Measurements from ENCODE around the gene DNAJA3. TPM values are rescaled to one million over a fixed set of nuclear protein-coding genes. Genes with fewer than 3 reads are reported as not detected.

Gene DNAJA3
- total RNA-seq, 4 donors from 2014 or later, result 41.1 to 70.9 (median 48.7) TPM

GRCh38 chr16:4378161-4378666 lies 47.5 kb upstream of the DNAJA3 start:
- H3K27me3 ChIP-seq, result no peaks in the 10 kb centered on the region
- DNase-seq (ENCODE audit: low spot score in 2 of 2), result peak; percentile 91 to 92
- TF ChIP-seq POLR2A (IDR thresholded peaks at IDR 0.05) (no peak), POLR2AphosphoS5 (IDR thresholded peaks at IDR 0.05) (peak in 2 of 3 donors; percentile 60 to 85), EP300 (IDR thresholded peaks at IDR 0.05) (no peak)
- H3K27ac ChIP-seq, result peak overlapping the region; percentile 87
- H3K4me3 ChIP-seq, result peak overlapping the region; percentile 26
- H3K9me3 ChIP-seq, result no peaks in the 10 kb centered on the region
- 49% methylated on average over 12 of the region's 15 CpGs for WGBS
- H3K4me1 ChIP-seq, result peaks cover 86% of the 10 kb centered on the region
- H3K36me3 ChIP-seq, result peaks cover 27% of the 10 kb centered on the region

GRCh38 chr16:4378999-4379690 lies 46.5 kb upstream of the DNAJA3 start:
- no peaks in the 10 kb centered on the region for H3K9me3 ChIP-seq
- DNase-seq (ENCODE audit: low spot score in 2 of 2), result no peak
- TF ChIP-seq POLR2A (IDR thresholded peaks at IDR 0.05) (no peak), CTCF (IDR thresholded peaks at IDR 0.05) (no peak), EP300 (IDR thresholded peaks at IDR 0.05) (no peak), POLR2AphosphoS5 (IDR thresholded peaks at IDR 0.05) (no peak)
- H3K27me3 ChIP-seq, result no peaks in the 10 kb centered on the region
- peaks cover 81% of the 10 kb centered on the region for H3K4me1 ChIP-seq
- peaks cover 33% of the 10 kb centered on the region for H3K36me3 ChIP-seq
- peak overlapping the region; percentile 87 for H3K27ac ChIP-seq
- 82% methylated on average over 6 of the region's 21 CpGs for WGBS
- H3K4me3 ChIP-seq, result no peak overlapping the region

- H3K27me3 ChIP-seq, result no peaks in the 10 kb centered on the region
- WGBS, result 56% methylated on average over 16 of the region's 26 CpGs
- no peak overlapping the region for H3K4me3 ChIP-seq
- H3K36me3 ChIP-seq, result peaks cover 39% of the 10 kb centered on the region
- no peak for TF ChIP-seq POLR2A (IDR thresholded peaks at IDR 0.05)
- no peak for TF ChIP-seq EP300 (IDR thresholded peaks at IDR 0.05)
- no peak for TF ChIP-seq CTCF (IDR thresholded peaks at IDR 0.05)
- TF ChIP-seq POLR2AphosphoS5 (IDR thresholded peaks at IDR 0.05), result no peak
- H3K27ac ChIP-seq, result peak overlapping the region; percentile 54
- peaks cover 80% of the 10 kb centered on the region for H3K4me1 ChIP-seq
- no peaks in the 10 kb centered on the region for H3K9me3 ChIP-seq
- DNase-seq (ENCODE audit: low spot score in 2 of 2), result peak in 1 of 2 donors; percentile 64
These were observed 45.3 kb upstream of the DNAJA3 start for GRCh38 chr16:4380119-4381063.

- H3K9me3 ChIP-seq, result no peaks in the 10 kb centered on the region
- peak in 1 of 2 donors; percentile 76 for DNase-seq (ENCODE audit: low spot score in 2 of 2)
- WGBS, result 74% methylated on average over 7 of the region's 59 CpGs
- H3K27me3 ChIP-seq, result no peaks in the 10 kb centered on the region
- TF ChIP-seq POLR2A (IDR thresholded peaks at IDR 0.05), result no peak
- TF ChIP-seq POLR2AphosphoS5 (IDR thresholded peaks at IDR 0.05), result no peak
- TF ChIP-seq CTCF (IDR thresholded peaks at IDR 0.05), result no peak
- no peak for TF ChIP-seq EP300 (IDR thresholded peaks at IDR 0.05)
- no peak overlapping the region for H3K4me3 ChIP-seq
- H3K27ac ChIP-seq, result no peak overlapping the region
- peaks cover 44% of the 10 kb centered on the region for H3K36me3 ChIP-seq
- peaks cover 81% of the 10 kb centered on the region for H3K4me1 ChIP-seq
These were observed 44.4 kb upstream of the DNAJA3 start for GRCh38 chr16:4381072-4381934.

Data from suprapubic skin (tissue), 4 donors.